Kidney tubule cell (primary cell): ENCODE results near the gene CFAP97D2.
"Not testable (repeated sequence)": the region's sequence is repeated elsewhere in the genome, so short reads cannot be mapped to it uniquely, and the experiment has no call there.

Experiments used
- DNase-seq: peaks from one replicate; pipeline ENCODE4 v3.0.0-alpha.2; 2018; ENCODE audit warnings: low spot score

Gene CFAP97D2

GRCh38 chr13:114236227-114236626 lies 57.2 kb downstream of the CFAP97D2 start:
- DNase-seq = no peak

- no peak for DNase-seq
These were observed 58.5 kb downstream of the CFAP97D2 start for GRCh38 chr13:114237415-114238112.

- no peak for DNase-seq
These were observed 62.9 kb downstream of the CFAP97D2 start for GRCh38 chr13:114241918-114242317.

- DNase-seq = no peak
These were observed 64.9 kb downstream of the CFAP97D2 start for GRCh38 chr13:114243971-114244370.

GRCh38 chr13:114244637-114245036 lies 65.6 kb downstream of the CFAP97D2 start:
- DNase-seq = no peak

- DNase-seq = peak; percentile 48
These were observed 69.0 kb downstream of the CFAP97D2 start for GRCh38 chr13:114248011-114248410.

- DNase-seq = no peak
These were observed 70.0 kb downstream of the CFAP97D2 start for GRCh38 chr13:114249077-114249476.

GRCh38 chr13:114251639-114252440 lies 72.8 kb downstream of the CFAP97D2 start:
- DNase-seq = not testable (repeated sequence)

- DNase-seq = no peak
These were observed 77.5 kb downstream of the CFAP97D2 start for GRCh38 chr13:114256547-114256946.

- DNase-seq = no peak
These were observed 78.0 kb downstream of the CFAP97D2 start for GRCh38 chr13:114257014-114257413.

GRCh38 chr13:114258589-114258988 lies 79.5 kb downstream of the CFAP97D2 start:
- no peak for DNase-seq

- no peak for DNase-seq
These were observed 80.3 kb downstream of the CFAP97D2 start for GRCh38 chr13:114259374-114259773.

GRCh38 chr13:114259974-114260373 lies 80.9 kb downstream of the CFAP97D2 start:
- no peak for DNase-seq

- no peak for DNase-seq
These were observed 81.8 kb downstream of the CFAP97D2 start for GRCh38 chr13:114260814-114261213.

GRCh38 chr13:114261328-114261965 lies 82.4 kb downstream of the CFAP97D2 start:
- no peak for DNase-seq

- DNase-seq = no peak
These were observed 84.5 kb downstream of the CFAP97D2 start for GRCh38 chr13:114263578-114263977.

- DNase-seq = not testable (repeated sequence)
These were observed 85.3 kb downstream of the CFAP97D2 start for GRCh38 chr13:114264313-114264712.

GRCh38 chr13:114264886-114265611 lies 86.0 kb downstream of the CFAP97D2 start:
- no peak for DNase-seq

- DNase-seq = no peak
These were observed 87.2 kb downstream of the CFAP97D2 start for GRCh38 chr13:114266241-114266640.

- DNase-seq = no peak
These were observed 89.6 kb downstream of the CFAP97D2 start for GRCh38 chr13:114268344-114269280.

- DNase-seq = no peak
These were observed 90.3 kb downstream of the CFAP97D2 start for GRCh38 chr13:114269281-114269770.
